Stomach smooth muscle (tissue), 2 donors: ENCODE measurements around the gene CLCN7.
"Not testable (repeated sequence)": the region's sequence is repeated elsewhere in the genome, so short reads cannot be mapped to it uniquely, and the experiment has no call there.

Experiments
- H3K27ac ChIP-seq: one replicate; pipeline ENCODE4 v1.7.0; 2013; ENCODE audit warnings: mild to moderate bottlenecking, low read length, inconsistent platforms
- H3K27me3 ChIP-seq, 2 donors: one replicate each; pipeline ENCODE4 v1.7.0; 2013; ENCODE audit warnings: low read length in 2 of 2; ENCODE audit not compliant: insufficient read depth in 2 of 2, control insufficient read depth in 1 of 2
- H3K36me3 ChIP-seq, 2 donors: one replicate each; pipeline ENCODE4 v1.7.0; 2013; ENCODE audit warnings: low read length in 2 of 2; ENCODE audit not compliant: control insufficient read depth in 2 of 2, insufficient read depth in 2 of 2
- H3K4me1 ChIP-seq: one replicate; pipeline ENCODE4 v1.7.0; 2013; ENCODE audit warnings: low read length; ENCODE audit not compliant: control insufficient read depth, insufficient read depth
- H3K4me3 ChIP-seq, 2 donors: one replicate each; pipeline ENCODE4 v1.7.0; 2013; ENCODE audit warnings: low read length in 2 of 2
- H3K9ac ChIP-seq, 2 donors: one replicate each; pipeline ENCODE4 v1.7.0; 2013; ENCODE audit warnings: low read length in 2 of 2, mild to moderate bottlenecking in 1 of 2
- H3K9me3 ChIP-seq, 2 donors: one replicate each; pipeline ENCODE4 v1.7.0; 2013; ENCODE audit warnings: low read length in 2 of 2; ENCODE audit not compliant: control insufficient read depth in 2 of 2
- donor health status: healthy.
- donor health status: Pancreatic carcinoma.

The CLCN7 gene

GRCh38 chr16:1469693-1470201, 5.1 kb downstream of the CLCN7 start:
- peaks cover 21% of the 10 kb centered on the region for H3K4me1 ChIP-seq
- H3K9ac ChIP-seq: no peak overlapping the region
- no peaks in the 10 kb centered on the region for H3K9me3 ChIP-seq
- no peaks in the 10 kb centered on the region for H3K36me3 ChIP-seq
- no peak overlapping the region for H3K4me3 ChIP-seq
- H3K27me3 ChIP-seq: no peaks in the 10 kb centered on the region
- no peak overlapping the region for H3K27ac ChIP-seq

GRCh38 chr16:1469141-1469540, 5.7 kb downstream of the CLCN7 start:
- peaks cover 18% of the 10 kb centered on the region for H3K4me1 ChIP-seq
- not testable (repeated sequence) for H3K9ac ChIP-seq, H3K9me3 ChIP-seq, H3K4me3 ChIP-seq, H3K36me3 ChIP-seq, H3K27me3 ChIP-seq, H3K27ac ChIP-seq

- Histone ChIP-seq H3K4me1 (peaks cover 11% of the 10 kb centered on the region), H3K36me3 (peaks cover 0 to 4% of the 10 kb centered on the region in 2 donors)
These were observed 6.4 kb downstream of the CLCN7 start for GRCh38 chr16:1468426-1468810.

GRCh38 chr16:1466968-1467521, 7.8 kb downstream of the CLCN7 start:
- no peaks in the 10 kb centered on the region for H3K9me3 ChIP-seq
- no peak overlapping the region for H3K27ac ChIP-seq
- no peaks in the 10 kb centered on the region for H3K27me3 ChIP-seq
- no peak overlapping the region for H3K4me3 ChIP-seq
- H3K36me3 ChIP-seq: peaks cover 4 to 6% of the 10 kb centered on the region in 2 donors
- H3K9ac ChIP-seq: no peak overlapping the region
- peaks cover 7% of the 10 kb centered on the region for H3K4me1 ChIP-seq

More at GRCh38 chr16:1468426-1468810, 6.4 kb downstream of the CLCN7 start:
- no peaks in the 10 kb centered on the region for H3K27me3 ChIP-seq
- H3K9ac ChIP-seq: no peak overlapping the region
- H3K4me3 ChIP-seq: no peak overlapping the region
- H3K9me3 ChIP-seq: no peaks in the 10 kb centered on the region
- H3K27ac ChIP-seq: no peak overlapping the region

- no peaks in the 10 kb centered on the region for H3K9me3 ChIP-seq
- peaks cover 4 to 10% of the 10 kb centered on the region in 2 donors for H3K36me3 ChIP-seq
- no peak overlapping the region for H3K9ac ChIP-seq
- H3K27me3 ChIP-seq: no peaks in the 10 kb centered on the region
- peaks cover 4% of the 10 kb centered on the region for H3K4me1 ChIP-seq
- no peak overlapping the region for H3K4me3 ChIP-seq
- no peak overlapping the region for H3K27ac ChIP-seq
These were observed 8.8 kb downstream of the CLCN7 start for GRCh38 chr16:1466054-1466453.

GRCh38 chr16:1465567-1465915, 9.3 kb downstream of the CLCN7 start:
- no peaks in the 10 kb centered on the region for H3K27me3 ChIP-seq
- no peak overlapping the region for H3K9ac ChIP-seq
- H3K36me3 ChIP-seq: peaks cover 7 to 10% of the 10 kb centered on the region in 2 donors
- peaks cover 4% of the 10 kb centered on the region for H3K4me1 ChIP-seq
- H3K4me3 ChIP-seq: no peak overlapping the region
- no peaks in the 10 kb centered on the region for H3K9me3 ChIP-seq
- H3K27ac ChIP-seq: no peak overlapping the region

GRCh38 chr16:1464894-1465566, 9.8 kb downstream of the CLCN7 start:
- peaks cover 10% of the 10 kb centered on the region in 2 donors for H3K36me3 ChIP-seq
- no peak overlapping the region for H3K27ac ChIP-seq
- no peak overlapping the region for H3K9ac ChIP-seq
- no peaks in the 10 kb centered on the region for H3K27me3 ChIP-seq
- H3K9me3 ChIP-seq: no peaks in the 10 kb centered on the region
- H3K4me1 ChIP-seq: no peaks in the 10 kb centered on the region
- no peak overlapping the region for H3K4me3 ChIP-seq

- H3K9ac ChIP-seq: no peak overlapping the region
These were observed 10.5 kb downstream of the CLCN7 start for GRCh38 chr16:1464196-1464893.

GRCh38 chr16:1461146-1461545, 13.7 kb downstream of the CLCN7 start:
- Histone ChIP-seq H3K4me3 (no peak overlapping the region), H3K9ac (no peak overlapping the region), H3K36me3 (peaks cover 23 to 28% of the 10 kb centered on the region in 2 donors), H3K9me3 (no peaks in the 10 kb centered on the region), H3K4me1 (no peaks in the 10 kb centered on the region), H3K27me3 (no peaks in the 10 kb centered on the region), H3K27ac (no peak overlapping the region)

More at GRCh38 chr16:1464196-1464893, 10.5 kb downstream of the CLCN7 start:
- Histone ChIP-seq H3K9me3 (no peaks in the 10 kb centered on the region), H3K27me3 (no peaks in the 10 kb centered on the region), H3K36me3 (peaks cover 10% of the 10 kb centered on the region in 2 donors), H3K4me1 (no peaks in the 10 kb centered on the region), H3K4me3 (no peak overlapping the region), H3K27ac (no peak overlapping the region)

GRCh38 chr16:1460602-1461138, 14.2 kb downstream of the CLCN7 start:
- H3K36me3 ChIP-seq: peaks cover 25 to 31% of the 10 kb centered on the region in 2 donors
- no peak overlapping the region for H3K4me3 ChIP-seq
- no peaks in the 10 kb centered on the region for H3K27me3 ChIP-seq
- H3K27ac ChIP-seq: no peak overlapping the region
- no peaks in the 10 kb centered on the region for H3K4me1 ChIP-seq
- no peak overlapping the region for H3K9ac ChIP-seq
- no peaks in the 10 kb centered on the region for H3K9me3 ChIP-seq
